CD4-positive, alpha-beta T cell (primary cell): ENCODE data around the gene AP3M1. TPM values are rescaled to one million over a fixed set of nuclear protein-coding genes. Genes with fewer than 3 reads are reported as not detected.

Experiments used
- ATAC-seq: fragments of 200-7000 bp; cut with Tn5 transposase; one replicate; pipeline ENCODE4 v1.10.0; 2022; ENCODE audit warnings: mild to moderate bottlenecking; ENCODE audit not compliant: poor library complexity
- CTCF ChIA-PET: fragments of 350-600 bp; sonication (Branson Sonifier 250); formaldehyde crosslinking; loops from one replicate; lab custom pipeline; 2021; ENCODE audit warnings: antibody characterized with exemption, inconsistent platforms; lab: Charles Lee
- POLR2A ChIA-PET: fragments of 350-600 bp; sonication (Branson Sonifier 250); formaldehyde crosslinking; loops from one replicate; lab custom pipeline; 2021; ENCODE audit warnings: antibody characterized with exemption, inconsistent platforms; lab: Charles Lee
- DNase-seq, 14 experiments: peaks; one replicate each; pipeline ENCODE4 v3.0.0-alpha.2; 2013 to 2020; ENCODE audit warnings: mixed read lengths in 2 of 14
- H3K27ac ChIP-seq, 2 donors: one replicate each; pipeline versions ENCODE4 v1.5.1 to v1.7.0; 2013; ENCODE audit warnings: low read length in 2 of 2, low read depth in 1 of 2, mild to moderate bottlenecking in 1 of 2
- H3K27me3 ChIP-seq, 2 experiments: 1 replicate in 1 of 2; 2 replicates in 1 of 2; pipeline versions ENCODE4 v1.6.1 to v1.7.0; 2013; ENCODE audit warnings: low read length in 2 of 2, control low read depth in 1 of 2, mild to moderate bottlenecking in 1 of 2, moderate library complexity in 1 of 2; ENCODE audit not compliant: insufficient read depth in 2 of 2, control insufficient read depth in 1 of 2
- H3K36me3 ChIP-seq: one replicate; pipeline ENCODE4 v1.6.1; 2013; ENCODE audit warnings: low read length, control low read depth; ENCODE audit not compliant: insufficient read depth
- H3K4me1 ChIP-seq: one replicate; pipeline ENCODE4 v1.6.1; 2013; ENCODE audit warnings: low read length, control low read depth; ENCODE audit not compliant: insufficient read depth
- H3K4me3 ChIP-seq: one replicate; pipeline ENCODE4 v1.5.1; 2013; ENCODE audit warnings: mild to moderate bottlenecking, low read length, moderate library complexity
- H3K9me3 ChIP-seq, 2 experiments: 1 replicate in 1 of 2; 2 replicates in 1 of 2; pipeline versions ENCODE4 v1.6.1 to v1.7.0; 2013; ENCODE audit warnings: low read length in 2 of 2, mild to moderate bottlenecking in 2 of 2, control low read depth in 1 of 2, moderate library complexity in 1 of 2; ENCODE audit not compliant: control insufficient read depth in 1 of 2, insufficient read depth in 1 of 2
- H3K27ac Mint-ChIP-seq: one replicate; pipeline ENCODE4 v1.8.0; 2020; ENCODE audit warnings: mixed read lengths
- H3K27me3 Mint-ChIP-seq: one replicate; pipeline ENCODE4 v1.8.0; 2021; ENCODE audit warnings: mixed read lengths
- H3K36me3 Mint-ChIP-seq: one replicate; pipeline ENCODE4 v1.8.0; 2021; ENCODE audit warnings: low read depth, mixed read lengths
- H3K4me1 Mint-ChIP-seq: one replicate; pipeline ENCODE4 v1.8.0; 2021; ENCODE audit warnings: low read depth, mixed read lengths
- H3K4me3 Mint-ChIP-seq: one replicate; pipeline ENCODE4 v1.8.0; 2020; ENCODE audit warnings: mild to moderate bottlenecking, mixed read lengths
- H3K9me3 Mint-ChIP-seq: one replicate; pipeline ENCODE4 v1.8.0; 2020; ENCODE audit warnings: mixed read lengths
- CTCF ChIP-seq: fragments of 200-600 bp; IDR thresholded peaks from one replicate; pipeline ENCODE4 v1.8.0; 2022; ENCODE audit warnings: antibody characterized with exemption, mild to moderate bottlenecking
- intact Hi-C, 2 experiments: fragments of 100-400 bp; cut with DNase I in 1 of 2; cut with micrococcal nuclease in 1 of 2; formaldehyde crosslinking; loops; one replicate each; pipeline versions ENCODE4 v1.15.1 to v1.9.0; 2023 to 2025; cut with DNase I, micrococcal nuclease
- total RNA-seq, 174 experiments: library from RNA in 2 of 174; stranded (reverse) in 2 of 174; gene quantifications; one replicate each; pipeline ENCODE4 v1.2.3 and lab custom pipeline; 2021 to 2026

Gene AP3M1
- total RNA-seq, 2 experiments from 2014 or later, result 14.8 to 17.6 TPM

- no peaks in the 10 kb centered on the region for H3K27me3 Mint-ChIP-seq
- H3K4me1 Mint-ChIP-seq, result no peaks in the 10 kb centered on the region
- Histone ChIP-seq H3K4me3 (no peak overlapping the region), H3K36me3 (peaks cover 82% of the 10 kb centered on the region), H3K27ac (no peak overlapping the region), H3K9me3 (no peaks in the 10 kb centered on the region), H3K27me3 (no peaks in the 10 kb centered on the region), H3K4me1 (no peaks in the 10 kb centered on the region)
- ATAC-seq (no peak), DNase-seq (no peak)
- no peak overlapping the region for H3K27ac Mint-ChIP-seq
- peaks cover 94% of the 10 kb centered on the region for H3K36me3 Mint-ChIP-seq
- ChIA-PET POLR2A (no interaction called here), CTCF (no interaction called here)
- TF ChIP-seq CTCF, result no peak
- intact Hi-C loops, result no loop called here
- H3K4me3 Mint-ChIP-seq, result no peak overlapping the region
- H3K9me3 Mint-ChIP-seq, result no peaks in the 10 kb centered on the region
These were observed 45.6 kb downstream of the AP3M1 start for GRCh38 chr10:74104996-74105395.

- H3K4me1 ChIP-seq, result no peaks in the 10 kb centered on the region
- no peaks in the 10 kb centered on the region for H3K27me3 Mint-ChIP-seq
- DNase-seq, result no peak
- H3K27ac ChIP-seq, result no peak overlapping the region
- no peak overlapping the region for H3K27ac Mint-ChIP-seq
- H3K36me3 ChIP-seq, result peaks cover 82% of the 10 kb centered on the region
- H3K9me3 ChIP-seq, result no peaks in the 10 kb centered on the region
- peaks cover 94% of the 10 kb centered on the region for H3K36me3 Mint-ChIP-seq
- ATAC-seq, result no peak
- TF ChIP-seq CTCF, result no peak
- ChIA-PET CTCF (no interaction called here), POLR2A (no interaction called here)
- no peak overlapping the region for H3K4me3 ChIP-seq
- H3K4me1 Mint-ChIP-seq, result no peaks in the 10 kb centered on the region
- H3K4me3 Mint-ChIP-seq, result no peak overlapping the region
- intact Hi-C loops, result no loop called here
- H3K9me3 Mint-ChIP-seq, result no peaks in the 10 kb centered on the region
- H3K27me3 ChIP-seq, result no peaks in the 10 kb centered on the region
These were observed 46.1 kb downstream of the AP3M1 start for GRCh38 chr10:74104480-74104879.

- H3K27me3 Mint-ChIP-seq, result no peaks in the 10 kb centered on the region
- no peak for TF ChIP-seq CTCF
- ChIA-PET POLR2A (no interaction called here), CTCF (no interaction called here)
- Histone ChIP-seq H3K9me3 (no peaks in the 10 kb centered on the region), H3K4me1 (no peaks in the 10 kb centered on the region), H3K4me3 (no peak overlapping the region), H3K27me3 (no peaks in the 10 kb centered on the region), H3K27ac (no peak overlapping the region), H3K36me3 (peaks cover 82% of the 10 kb centered on the region)
- H3K9me3 Mint-ChIP-seq, result no peaks in the 10 kb centered on the region
- H3K4me3 Mint-ChIP-seq, result no peak overlapping the region
- DNase-seq, result peak in 1 of 14 experiments; percentile 13
- peaks cover 94% of the 10 kb centered on the region for H3K36me3 Mint-ChIP-seq
- ATAC-seq, result no peak
- intact Hi-C loops, result no loop called here
- H3K4me1 Mint-ChIP-seq, result no peaks in the 10 kb centered on the region
- no peak overlapping the region for H3K27ac Mint-ChIP-seq
These were observed 46.9 kb downstream of the AP3M1 start for GRCh38 chr10:74103560-74104258.
